ENCODE results near the gene ENDOD1.
"Not testable (repeated sequence)": the region's sequence is repeated elsewhere in the genome, so short reads cannot be mapped to it uniquely, and the experiment has no call there.

Gene ENDOD1

GRCh38 chr11:95089620-95090542 lies at the start of gene ENDOD1:
ENDOD1 (plus strand) TSS chr11:95089846; CDS start chr11:95089928, 82 bp downstream.
- DNase-seq, result peak; percentile 83

GRCh38 chr11:95042239-95042638 lies 47.4 kb upstream of the ENDOD1 start:
- DNase-seq, result no peak

GRCh38 chr11:95042906-95043305 lies 46.7 kb upstream of the ENDOD1 start:
- no peak for DNase-seq

DNA sequence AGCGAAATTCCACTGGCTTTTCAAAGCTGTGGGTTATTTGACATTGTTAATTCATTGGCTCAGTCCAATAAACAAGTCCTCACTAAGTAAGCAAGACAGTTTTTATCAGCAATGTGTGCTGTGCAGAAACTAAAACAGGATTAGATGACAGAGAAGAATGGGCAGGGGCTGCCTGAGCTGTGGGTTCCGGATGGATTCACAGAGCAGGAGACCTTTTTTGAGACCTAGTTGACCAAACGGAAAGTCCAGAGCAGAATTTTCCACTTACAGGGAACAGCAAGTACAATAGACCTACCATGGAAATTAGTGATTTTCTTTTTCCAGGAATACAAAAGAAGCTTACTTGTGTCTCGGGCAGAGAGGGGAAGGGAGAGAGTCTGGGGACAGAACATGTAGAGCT lies 45.6 kb upstream of the ENDOD1 start:
- DNase-seq, result no peak

DNA sequence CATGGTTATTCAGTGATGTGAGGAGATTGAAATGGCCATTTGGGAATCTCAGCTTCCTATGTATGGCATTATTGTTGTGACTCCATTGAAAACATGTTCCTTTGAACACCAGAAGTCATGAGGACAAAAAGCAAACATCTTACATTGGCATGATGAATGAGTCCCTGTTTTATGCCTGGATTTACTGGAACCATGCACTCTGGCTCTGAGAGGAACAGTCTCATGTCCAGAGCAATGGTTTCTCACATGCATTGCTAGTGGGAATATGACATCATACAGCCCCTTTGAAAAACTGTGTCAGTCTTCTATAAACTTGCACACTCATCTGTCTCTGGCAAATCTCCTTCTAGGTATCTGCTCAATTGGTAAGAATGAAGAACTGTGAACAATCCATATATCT lies 43.8 kb upstream of the ENDOD1 start:
- DNase-seq, result no peak

- not testable (repeated sequence) for DNase-seq
Measured at GRCh38 chr11:95049122-95049521, 40.5 kb upstream of the ENDOD1 start, which contains the start of gene KDM4F. KDM4F (plus strand) TSS chr11:95049422.

DNA sequence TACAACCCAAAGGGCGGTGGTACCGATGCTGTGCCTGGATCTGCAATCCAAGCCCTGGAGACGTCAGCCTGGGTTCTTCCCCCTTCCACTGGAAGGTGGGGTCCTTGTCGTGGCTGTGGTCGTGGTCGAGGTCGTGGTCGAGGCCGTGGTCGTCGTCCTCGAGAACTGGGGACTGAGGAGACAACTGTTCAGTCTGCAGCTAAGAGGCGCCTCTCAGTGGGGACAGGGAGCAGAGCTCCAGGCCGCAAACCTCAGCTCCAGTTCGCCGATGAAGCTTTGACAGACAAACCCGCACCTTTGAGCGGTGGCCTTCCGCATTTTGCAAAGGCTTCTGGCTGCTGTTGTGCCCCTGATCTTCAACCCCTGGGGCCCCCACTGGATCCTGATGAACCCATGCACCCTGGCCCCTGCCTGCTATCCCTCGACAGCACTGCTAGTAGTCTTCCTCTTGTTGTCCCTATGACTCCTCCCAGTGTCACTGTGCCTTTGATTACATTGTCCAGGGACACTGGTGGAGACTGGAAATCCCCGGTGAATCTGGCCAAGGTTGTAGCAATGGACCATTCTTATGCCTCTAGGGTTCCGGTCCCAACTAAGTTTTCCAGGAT lies 38.9 kb upstream of the ENDOD1 start:
- no peak for DNase-seq

- DNase-seq, result no peak
Measured at GRCh38 chr11:95054356-95054755, 35.3 kb upstream of the ENDOD1 start.

GRCh38 chr11:95055283-95055897 lies 34.3 kb upstream of the ENDOD1 start:
- DNase-seq, result no peak

- no peak for DNase-seq
Measured at GRCh38 chr11:95057959-95058358, 31.7 kb upstream of the ENDOD1 start.

DNA sequence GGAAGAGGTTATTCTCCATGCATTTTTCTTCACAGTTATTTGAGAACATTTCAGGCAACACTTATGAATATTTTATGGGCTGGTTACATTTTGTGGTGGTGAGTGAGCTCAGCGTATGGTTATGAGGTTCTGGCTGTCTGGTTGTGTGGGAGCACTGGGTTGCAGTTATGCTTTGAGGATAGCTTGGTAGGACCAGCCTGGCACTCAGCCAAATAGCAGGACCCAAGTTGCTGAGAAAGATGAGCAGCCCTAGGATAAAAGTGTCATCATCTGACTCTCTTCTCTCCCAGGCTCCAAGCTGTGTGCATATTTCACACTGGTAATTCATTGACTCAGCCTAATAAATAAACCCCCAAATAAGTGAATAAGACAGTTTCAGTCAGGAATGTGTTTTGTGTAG lies 31.0 kb upstream of the ENDOD1 start:
- DNase-seq, result peak; percentile 63

DNA sequence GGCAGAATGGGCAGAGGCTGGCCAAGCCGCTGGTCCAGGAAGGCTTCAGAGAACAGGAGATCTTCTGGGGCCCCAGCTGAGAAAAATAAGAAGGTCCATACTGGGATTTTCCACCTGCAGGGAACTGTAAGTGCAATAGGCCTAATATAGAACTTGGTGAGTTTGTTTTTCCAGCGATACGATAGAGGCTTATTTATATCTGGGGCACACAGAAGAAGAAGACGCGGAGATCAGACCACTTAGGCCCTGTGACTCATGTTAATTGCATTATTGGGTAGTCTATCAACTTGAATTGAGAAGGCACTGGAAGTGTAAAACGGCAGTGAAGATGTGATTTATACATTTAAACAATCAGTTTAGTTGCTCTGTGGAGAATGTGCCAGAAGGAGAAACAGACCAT lies 30.6 kb upstream of the ENDOD1 start:
- DNase-seq, result no peak

DNA sequence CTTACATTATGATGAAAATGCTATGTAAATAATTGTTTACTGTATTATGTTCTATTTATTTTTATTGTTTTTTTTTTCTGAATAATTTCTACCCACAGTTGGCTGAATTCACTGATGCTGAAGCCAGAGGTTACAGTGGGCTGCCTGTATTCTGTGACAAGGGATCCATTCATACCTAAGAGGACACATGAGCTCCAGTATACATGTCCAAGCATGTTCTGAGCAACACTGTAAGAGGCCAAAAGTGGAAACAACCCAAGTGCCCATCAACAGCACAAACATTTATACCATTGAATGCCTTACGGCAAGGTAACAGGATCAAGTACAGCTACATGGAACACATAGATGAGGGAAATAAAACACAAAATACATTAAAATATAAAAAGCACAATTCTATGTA lies 24.3 kb upstream of the ENDOD1 start:
- DNase-seq, result no peak

DNA sequence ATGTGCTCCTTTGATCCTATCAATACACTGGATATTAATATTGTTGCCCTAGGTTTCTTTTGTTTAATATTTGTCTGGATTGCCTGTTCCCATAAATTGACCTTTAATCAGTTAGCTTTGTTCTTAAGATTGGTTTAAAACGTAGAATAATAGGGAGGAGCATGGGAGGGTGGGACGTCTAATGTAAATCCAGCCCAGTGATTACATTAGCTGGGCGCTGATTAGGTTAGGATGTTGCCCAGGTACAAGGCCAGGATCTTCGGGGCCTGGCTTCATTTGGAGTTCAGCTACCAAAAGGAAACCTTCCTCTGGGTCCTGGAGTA lies 23.0 kb upstream of the ENDOD1 start, which contains the start of gene SRSF8:
Gene SRSF8, plus strand, starts transcription at position 204 of the 323 bp plus-strand sequence. CDS start 308 bp downstream, outside the sequence.
- DNase-seq, result no peak

GRCh38 chr11:95067039-95067840 lies 22.4 kb upstream of the ENDOD1 start:
- DNase-seq, result peak; percentile 76

DNA sequence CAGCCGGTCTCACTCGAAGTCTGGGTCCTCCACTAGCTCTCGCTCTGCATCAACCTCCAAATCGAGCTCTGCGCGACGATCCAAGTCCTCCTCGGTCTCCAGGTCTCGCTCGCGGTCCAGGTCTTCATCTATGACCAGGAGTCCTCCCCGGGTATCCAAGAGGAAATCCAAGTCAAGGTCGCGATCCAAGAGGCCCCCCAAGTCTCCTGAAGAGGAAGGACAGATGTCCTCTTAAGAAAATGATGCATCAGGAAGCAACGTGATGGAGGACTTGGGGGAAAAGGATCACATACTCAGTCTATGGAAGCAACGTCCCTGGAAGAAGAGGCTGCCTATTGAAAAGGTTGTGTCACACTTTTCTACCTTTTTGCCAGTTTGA lies 21.8 kb upstream of the ENDOD1 start:
- no peak for DNase-seq

- DNase-seq, result peak; percentile 89
Measured at GRCh38 chr11:95068549-95068948, 21.1 kb upstream of the ENDOD1 start.

DNA sequence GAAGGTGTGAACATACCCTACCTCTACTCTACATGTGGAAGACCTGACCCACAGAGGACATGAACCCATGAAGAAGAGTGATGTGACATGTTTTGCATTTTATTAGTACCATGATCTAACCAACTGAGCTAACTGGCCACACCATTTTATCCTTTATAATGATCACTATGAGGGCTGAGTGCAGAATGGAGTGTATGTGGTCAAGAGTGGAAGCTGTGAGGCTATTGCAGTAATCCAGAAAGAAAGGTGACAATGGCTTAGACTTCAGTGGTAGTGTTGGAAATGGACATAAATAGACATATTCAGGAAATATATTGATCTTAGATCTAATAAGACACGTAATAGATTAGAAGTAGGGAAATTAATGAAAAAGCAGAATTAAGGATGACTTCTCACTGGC lies 19.2 kb upstream of the ENDOD1 start:
- DNase-seq, result no peak

GRCh38 chr11:95072948-95073347 lies 16.7 kb upstream of the ENDOD1 start:
- DNase-seq, result no peak

DNA sequence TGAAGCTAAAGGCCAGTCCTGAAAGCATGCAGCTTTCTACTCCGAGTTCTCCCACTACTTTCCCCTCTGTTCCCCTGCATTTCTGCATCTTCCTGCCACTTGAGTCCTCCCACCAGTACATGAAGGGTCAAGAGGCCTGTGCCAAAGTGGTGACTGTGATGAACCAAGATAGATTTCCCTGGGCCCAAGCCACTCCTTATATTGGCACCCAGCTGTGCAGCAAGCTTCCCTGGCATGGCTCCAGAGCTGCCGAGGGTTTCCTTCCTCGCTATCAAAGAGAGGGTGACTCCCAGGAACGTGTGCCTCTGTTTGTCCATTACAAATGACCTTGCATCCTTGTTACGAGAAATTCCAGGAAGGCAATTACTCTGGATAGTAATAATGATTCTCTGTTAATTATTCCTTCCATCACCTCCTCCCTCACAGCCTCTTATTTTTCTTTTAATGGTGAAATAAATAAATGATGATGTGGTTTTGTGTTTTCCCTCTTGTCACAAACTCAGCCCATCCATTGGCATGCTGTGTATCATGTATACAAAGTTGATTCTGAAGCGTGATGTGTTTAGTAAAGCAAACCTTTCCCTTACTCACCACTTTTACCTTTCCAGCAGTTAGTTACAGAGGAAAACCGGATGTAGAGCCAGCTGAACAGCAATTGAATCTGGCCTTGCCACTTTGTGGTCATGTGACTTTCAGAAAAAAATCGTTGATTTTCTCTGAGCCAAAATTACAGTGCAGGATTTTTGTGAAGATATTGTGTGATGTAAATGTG lies 14.7 kb upstream of the ENDOD1 start:
- no peak for DNase-seq

DNA sequence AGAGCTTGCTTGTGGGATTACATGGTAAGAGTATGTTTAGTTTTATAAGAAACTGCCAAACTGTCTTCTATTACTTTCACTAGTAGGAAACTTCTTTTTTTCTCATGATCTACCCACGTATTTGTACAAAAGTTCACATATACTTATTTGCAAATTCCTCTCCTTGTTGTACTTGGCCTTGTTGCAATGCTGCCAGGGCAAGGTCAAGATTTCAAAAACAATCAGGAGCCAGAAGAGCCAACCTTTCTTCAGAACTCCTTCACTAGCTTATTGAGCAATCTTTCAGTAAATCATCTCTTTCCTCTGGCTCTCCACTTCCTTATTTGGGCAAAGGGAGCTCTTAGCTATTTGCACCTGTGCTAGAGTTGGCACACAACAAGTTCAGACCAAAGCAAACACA lies 13.2 kb upstream of the ENDOD1 start:
- peak; percentile 69 for DNase-seq

GRCh38 chr11:95076981-95077380 lies 12.7 kb upstream of the ENDOD1 start:
- DNase-seq, result no peak

All from fibroblast of skin of right quadriceps (primary cell).